Measurements from ENCODE around the gene RCOR3.

RCOR3 gene

GRCh38 chr1:211327346-211327921 is 68.3 kb downstream of the RCOR3 start:
- intact Hi-C loops (cut with DNase I; ENCODE audit: low total_unique reads): loop anchor here (5.0 to 10.0 kb wide), 3 partner anchors 185 to 327 kb away; no protein-coding TSS in a partner anchor
- Histone ChIP-seq H3K4me3 (peak overlapping the region; percentile 75 to 82), H3K9me3 (no peaks in the 10 kb centered on the region), H3K4me1 (peaks cover 0 to 59% (median 45%) of the 10 kb centered on the region in 4 donors), H3K27me3 (no peaks in the 10 kb centered on the region), H3K36me3 (no peaks in the 10 kb centered on the region), H3K27ac (peak overlapping the region; percentile 95 to 97)
- no peak for TF ChIP-seq CTCF (IDR thresholded peaks at IDR 0.05)
- DNase-seq: no peak

GRCh38 chr1:211328084-211328694 is 69.0 kb downstream of the RCOR3 start:
- peaks cover 0 to 67% (median 48%) of the 10 kb centered on the region in 4 donors for H3K4me1 ChIP-seq

GRCh38 chr1:211328866-211329475 is 69.8 kb downstream of the RCOR3 start:
- H3K27ac ChIP-seq: peak overlapping the region; percentile 95 to 97
- intact Hi-C loops (cut with DNase I; ENCODE audit: low total_unique reads): loop anchor here (5.0 to 10.0 kb wide), 3 partner anchors 183 to 326 kb away; no protein-coding TSS in a partner anchor

More at GRCh38 chr1:211328084-211328694, 69.0 kb downstream of the RCOR3 start:
- peak overlapping the region; percentile 75 to 82 for H3K4me3 ChIP-seq
- no peaks in the 10 kb centered on the region for H3K36me3 ChIP-seq
- no peak for DNase-seq
- no peaks in the 10 kb centered on the region for H3K27me3 ChIP-seq
- H3K27ac ChIP-seq: peak overlapping the region; percentile 95 to 97
- no peak for TF ChIP-seq CTCF (IDR thresholded peaks at IDR 0.05)
- intact Hi-C loops (cut with DNase I; ENCODE audit: low total_unique reads): loop anchor here (5.0 to 10.0 kb wide), 3 partner anchors 184 to 327 kb away; no protein-coding TSS in a partner anchor
- H3K9me3 ChIP-seq: no peaks in the 10 kb centered on the region

GRCh38 chr1:211329764-211330201 is 70.6 kb downstream of the RCOR3 start:
- H3K27ac ChIP-seq: peak overlapping the region; percentile 95 to 97
- intact Hi-C loops (cut with DNase I; ENCODE audit: low total_unique reads): loop anchor here (5.0 to 10.0 kb wide), 3 partner anchors 183 to 325 kb away; no protein-coding TSS in a partner anchor
- H3K4me1 ChIP-seq: peaks cover 0 to 70% (median 49%) of the 10 kb centered on the region in 4 donors
- H3K4me3 ChIP-seq: peak overlapping the region in 1 of 2 donors; percentile 82
- no peaks in the 10 kb centered on the region for H3K9me3 ChIP-seq
- no peak for TF ChIP-seq CTCF (IDR thresholded peaks at IDR 0.05)
- no peaks in the 10 kb centered on the region for H3K36me3 ChIP-seq
- no peak for DNase-seq
- no peaks in the 10 kb centered on the region for H3K27me3 ChIP-seq

More at GRCh38 chr1:211328866-211329475, 69.8 kb downstream of the RCOR3 start:
- H3K27me3 ChIP-seq: no peaks in the 10 kb centered on the region
- no peaks in the 10 kb centered on the region for H3K9me3 ChIP-seq
- TF ChIP-seq CTCF (IDR thresholded peaks at IDR 0.05): no peak
- no peak for DNase-seq
- H3K4me1 ChIP-seq: peaks cover 0 to 69% (median 49%) of the 10 kb centered on the region in 4 donors
- H3K36me3 ChIP-seq: no peaks in the 10 kb centered on the region
- H3K4me3 ChIP-seq: peak overlapping the region; percentile 75 to 82

- DNase-seq: no peak
- Histone ChIP-seq H3K4me3 (no peak overlapping the region), H3K9me3 (no peaks in the 10 kb centered on the region), H3K36me3 (no peaks in the 10 kb centered on the region), H3K27me3 (no peaks in the 10 kb centered on the region), H3K27ac (peak overlapping the region in 1 of 2 donors; percentile 97), H3K4me1 (peaks cover 0 to 75% (median 52%) of the 10 kb centered on the region in 4 donors)
- intact Hi-C loops (cut with DNase I; ENCODE audit: low total_unique reads): no loop called here
- TF ChIP-seq CTCF (IDR thresholded peaks at IDR 0.05): no peak
Measured at GRCh38 chr1:211330282-211330936, 71.2 kb downstream of the RCOR3 start.
